Ovary (tissue), 3 donors: ENCODE results near the gene HSPA12A.

Experiments
- CTCF ChIP-seq, 3 donors: fragments of 450-650 bp in 2 of 3; fragments of 200-600 bp in 1 of 3; IDR thresholded peaks; one replicate each; pipeline versions ENCODE4 v1.5.1 to v1.8.0; 2016 to 2022; ENCODE audit warnings: antibody characterized with exemption in 3 of 3, mild to moderate bottlenecking in 1 of 3
- EP300 ChIP-seq: sonication (generic); formaldehyde crosslinking; IDR thresholded peaks from one replicate; pipeline ENCODE4 v1.6.1; 2017; ENCODE audit warnings: antibody characterized with exemption
- POLR2A ChIP-seq: fragments of 450-650 bp; IDR thresholded peaks from one replicate; pipeline ENCODE4 v1.6.1; 2017; ENCODE audit warnings: antibody characterized with exemption, mild to moderate bottlenecking, moderate library complexity
- donor health status: DM: no; HTN: no; CAD: no.

GRCh38 chr10:116744885-116745284 is 2.5 kb upstream of the HSPA12A start:
- TF ChIP-seq CTCF (IDR thresholded peaks at IDR 0.05) = no peak
- no peak for TF ChIP-seq POLR2A
- no peak for TF ChIP-seq EP300
